Gastrocnemius medialis (tissue), 4 donors: ENCODE measurements around the gene CFAP46.

Experiments used
- POLR2A ChIP-seq, 2 donors: fragments of 450-650 bp; IDR thresholded peaks; one replicate each; pipeline ENCODE4 v1.6.1; 2017; ENCODE audit warnings: antibody characterized with exemption in 2 of 2, mild to moderate bottlenecking in 2 of 2, moderate library complexity in 2 of 2
- TF ChIP-seq, protein P1 (sequence below), 5 experiments: fragments of 450-650 bp in 3 of 5; fragments of 200-600 bp in 2 of 5; sonication (generic) in 2 of 5; IDR thresholded peaks in 4 of 5; conservative IDR thresholded peaks in 1 of 5; 1 replicate in 4 of 5; 2 replicates in 1 of 5; pipeline ENCODE4 v1.5.1; 2016 to 2019; ENCODE audit warnings: antibody characterized with exemption in 5 of 5, mild to moderate bottlenecking in 3 of 5, moderate library complexity in 3 of 5

DNA sequence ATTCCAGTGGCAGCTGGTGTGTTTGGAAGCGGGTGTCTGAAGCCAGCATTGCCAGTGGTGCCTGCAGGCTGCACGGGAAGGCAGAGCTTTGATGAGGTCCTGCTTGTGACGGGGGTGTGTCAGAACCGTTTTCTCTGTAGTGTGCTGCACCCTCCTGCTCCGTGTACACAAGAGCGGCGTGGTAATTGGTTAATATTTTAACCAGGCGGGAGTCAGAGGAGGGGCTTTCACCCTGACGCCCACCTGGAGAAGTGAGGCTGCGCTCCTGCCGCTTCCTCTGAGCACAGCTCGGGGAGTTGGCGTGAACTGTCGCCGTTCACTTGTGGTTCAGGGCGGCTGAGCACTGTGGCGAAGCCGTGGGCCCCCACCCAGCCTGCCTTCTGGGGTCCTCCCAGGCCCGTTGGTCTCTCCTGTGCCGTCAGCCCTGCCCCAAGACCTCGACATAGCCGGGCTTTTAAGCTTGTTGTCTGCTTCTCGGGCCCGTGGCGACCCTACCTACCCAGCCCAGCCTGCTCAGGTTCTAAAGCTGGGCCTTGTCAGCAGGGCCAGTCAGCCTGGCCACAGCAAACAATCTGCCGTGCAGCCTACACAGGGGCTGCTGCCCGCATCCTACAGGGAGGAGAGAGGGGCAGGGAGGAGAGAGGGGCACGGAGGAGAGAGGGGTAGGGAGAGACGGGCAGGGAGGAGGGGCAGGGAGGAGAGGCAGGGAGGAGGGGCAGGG, 168.0 kb downstream of the CFAP46 start:
- TF ChIP-seq, protein P1, sequence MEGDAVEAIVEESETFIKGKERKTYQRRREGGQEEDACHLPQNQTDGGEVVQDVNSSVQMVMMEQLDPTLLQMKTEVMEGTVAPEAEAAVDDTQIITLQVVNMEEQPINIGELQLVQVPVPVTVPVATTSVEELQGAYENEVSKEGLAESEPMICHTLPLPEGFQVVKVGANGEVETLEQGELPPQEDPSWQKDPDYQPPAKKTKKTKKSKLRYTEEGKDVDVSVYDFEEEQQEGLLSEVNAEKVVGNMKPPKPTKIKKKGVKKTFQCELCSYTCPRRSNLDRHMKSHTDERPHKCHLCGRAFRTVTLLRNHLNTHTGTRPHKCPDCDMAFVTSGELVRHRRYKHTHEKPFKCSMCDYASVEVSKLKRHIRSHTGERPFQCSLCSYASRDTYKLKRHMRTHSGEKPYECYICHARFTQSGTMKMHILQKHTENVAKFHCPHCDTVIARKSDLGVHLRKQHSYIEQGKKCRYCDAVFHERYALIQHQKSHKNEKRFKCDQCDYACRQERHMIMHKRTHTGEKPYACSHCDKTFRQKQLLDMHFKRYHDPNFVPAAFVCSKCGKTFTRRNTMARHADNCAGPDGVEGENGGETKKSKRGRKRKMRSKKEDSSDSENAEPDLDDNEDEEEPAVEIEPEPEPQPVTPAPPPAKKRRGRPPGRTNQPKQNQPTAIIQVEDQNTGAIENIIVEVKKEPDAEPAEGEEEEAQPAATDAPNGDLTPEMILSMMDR (IDR thresholded peaks at IDR 0.05 in 4 of 5, conservative IDR thresholded peaks at IDR 0.05 in 1 of 5), result no peak
- TF ChIP-seq POLR2A (IDR thresholded peaks at IDR 0.05), result no peak
